HL-60/S4 treated with retinoic acid at 250 ng/mL for 4 days and 3 days (cell line): Measurements from ENCODE around the gene PNMA6E.
"Not testable (repeated sequence)": the region's sequence is repeated elsewhere in the genome, so short reads cannot be mapped to it uniquely, and the experiment has no call there.

Experiments used
- in situ Hi-C: fragments of 300-500 bp; cut with MboI; formaldehyde crosslinking; loops from 2 replicates; pipeline ENCODE4 v1.7.0; 2022; ENCODE audit warnings: low sequenced_read_pairs

Gene PNMA6E

DNA sequence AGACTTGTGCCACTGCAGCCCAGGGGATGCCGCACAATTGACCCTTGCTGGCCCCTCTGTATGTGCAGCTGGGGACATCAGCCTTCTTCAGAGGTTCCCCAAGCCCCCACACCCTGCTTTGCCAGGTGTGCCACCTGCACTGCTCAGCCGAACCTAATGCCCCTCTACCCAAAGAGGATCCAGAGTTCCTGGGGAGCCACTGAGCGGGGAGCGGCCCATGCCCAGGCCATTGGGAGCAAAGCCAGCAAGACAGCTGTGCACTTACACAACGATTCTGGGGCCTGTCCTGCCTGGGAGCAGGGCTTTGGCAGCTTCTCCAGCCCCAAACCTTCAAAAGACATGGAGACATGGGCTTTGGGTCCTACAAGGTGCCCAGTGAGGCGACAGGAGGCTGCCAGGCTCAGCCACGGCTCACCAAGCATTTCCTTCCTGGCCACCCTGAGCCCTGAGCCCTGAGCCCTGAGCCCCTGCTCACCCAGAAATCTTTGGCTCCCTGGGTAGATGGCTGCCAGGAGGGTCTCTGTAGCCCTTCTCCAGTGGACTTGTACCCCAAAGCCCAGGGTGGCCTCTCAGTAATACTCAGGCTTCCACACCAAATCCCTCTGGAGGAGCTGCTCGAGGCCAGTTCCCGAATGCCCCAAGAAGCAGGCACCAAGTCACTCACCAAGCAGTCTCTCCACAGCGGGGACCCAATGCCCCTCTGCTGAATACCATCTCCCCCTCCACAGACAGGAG is 13.0 kb downstream of the PNMA6E start:
- in situ Hi-C loops, result no loop called here

DNA sequence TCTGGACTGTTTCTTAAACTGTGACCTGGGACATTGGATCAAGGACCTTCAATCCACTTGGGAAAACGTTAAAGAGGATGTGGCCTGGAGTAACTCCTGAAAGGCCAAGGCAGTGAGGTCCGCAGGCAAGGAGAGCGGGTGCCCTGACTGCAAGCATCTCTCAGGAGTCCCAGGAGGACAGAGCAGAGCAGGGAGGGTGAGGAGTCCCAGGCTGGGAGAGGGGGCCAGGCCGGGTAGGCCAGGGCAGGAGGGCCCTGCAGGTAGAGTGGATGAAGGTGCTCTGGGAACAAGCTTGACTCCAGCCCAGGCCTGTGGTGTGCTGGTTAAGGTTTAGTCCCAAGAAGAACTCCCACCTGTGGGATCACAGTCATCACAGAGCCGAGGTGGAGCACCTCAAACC is 13.8 kb downstream of the PNMA6E start:
- in situ Hi-C loops, result no loop called here

DNA sequence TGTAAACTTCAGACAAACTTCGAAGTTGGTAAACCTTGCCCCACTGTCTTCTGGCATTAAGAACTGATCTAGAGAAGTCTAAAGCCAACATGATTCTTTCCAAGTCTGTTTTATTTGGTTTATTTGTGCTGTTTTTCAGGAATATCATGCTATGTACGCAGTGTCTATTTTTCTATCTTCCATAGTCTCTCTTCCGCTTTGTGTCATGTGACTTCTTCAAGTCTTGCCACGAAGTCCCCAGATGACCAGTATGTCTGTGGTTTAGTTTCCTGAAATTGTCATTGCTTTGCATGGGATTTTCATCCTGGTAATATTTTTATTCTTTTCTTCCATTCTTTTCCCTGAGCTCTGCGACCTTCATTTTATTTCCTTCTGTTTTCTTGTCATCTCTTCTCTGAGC is 15.1 kb downstream of the PNMA6E start:
- in situ Hi-C loops, result no loop called here

DNA sequence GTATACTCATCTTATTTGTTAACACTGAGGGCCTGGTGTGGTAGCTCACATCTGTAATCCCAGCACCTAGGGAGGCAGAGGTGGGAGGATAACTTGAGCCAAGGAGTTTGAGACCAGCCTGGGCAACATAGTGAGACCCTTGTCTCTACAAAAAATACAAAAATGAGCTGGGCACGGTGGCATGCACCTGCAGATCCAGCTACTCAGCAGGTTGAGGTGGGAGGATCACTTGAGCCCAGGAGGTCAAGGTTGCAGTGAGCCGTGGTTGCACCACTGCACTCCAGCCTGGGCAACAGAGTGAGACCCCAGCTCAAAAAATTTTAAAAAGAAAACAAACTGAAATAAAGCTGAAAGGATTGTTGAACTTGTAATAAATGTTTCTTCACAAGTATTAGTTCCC is 16.2 kb downstream of the PNMA6E start:
- in situ Hi-C loops, result not testable (repeated sequence)

DNA sequence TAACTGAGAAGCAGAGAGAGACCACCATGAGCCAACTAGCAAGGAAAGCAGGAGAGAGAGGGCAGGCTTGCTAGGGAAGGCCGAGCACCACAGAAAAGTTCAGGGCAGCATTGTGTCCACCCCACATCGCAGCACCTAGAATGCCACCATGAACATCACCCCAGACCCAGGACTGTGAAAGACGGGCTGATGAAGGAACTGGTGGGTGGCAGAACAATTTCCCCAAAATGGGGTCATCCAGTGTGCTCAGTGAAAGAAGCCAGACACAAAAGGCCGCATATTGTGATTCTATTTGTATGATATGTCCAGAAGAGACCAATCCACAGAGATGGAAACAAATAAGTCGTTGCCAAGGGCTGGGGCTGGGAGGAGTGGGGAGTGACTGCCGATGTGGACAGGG is 16.8 kb downstream of the PNMA6E start:
- in situ Hi-C loops, result no loop called here

DNA sequence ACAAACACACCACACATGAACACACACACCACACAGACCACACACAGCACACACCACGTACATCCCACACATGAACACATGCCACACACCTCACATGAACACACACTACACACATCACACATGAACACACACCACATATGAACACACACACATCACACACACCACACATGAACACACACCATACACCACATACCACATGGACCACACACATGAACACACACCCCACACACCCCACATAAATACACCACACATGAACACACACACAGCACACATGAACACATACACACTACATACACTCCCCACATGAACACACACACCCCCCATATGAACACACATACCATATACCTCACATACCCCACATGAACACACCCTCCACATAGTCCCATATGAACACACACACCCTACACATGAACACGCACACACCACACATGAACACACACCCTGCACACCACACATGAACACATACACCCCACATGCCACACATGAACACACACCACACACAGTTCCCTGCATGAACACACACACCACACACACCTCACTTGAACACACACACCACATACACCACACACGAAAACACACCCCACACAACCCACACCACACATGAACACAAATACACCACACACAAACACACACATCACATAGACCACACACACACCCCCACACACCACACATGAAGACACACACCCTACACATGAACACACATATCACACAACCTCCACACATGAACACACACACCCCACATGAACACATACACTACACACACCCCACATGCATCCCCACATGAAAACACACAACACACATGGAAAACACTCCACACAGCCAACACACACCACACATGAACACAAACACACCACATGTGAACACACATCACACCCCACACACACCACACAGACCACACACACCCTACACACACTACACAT is 18.3 kb downstream of the PNMA6E start:
- in situ Hi-C loops, result no loop called here

DNA sequence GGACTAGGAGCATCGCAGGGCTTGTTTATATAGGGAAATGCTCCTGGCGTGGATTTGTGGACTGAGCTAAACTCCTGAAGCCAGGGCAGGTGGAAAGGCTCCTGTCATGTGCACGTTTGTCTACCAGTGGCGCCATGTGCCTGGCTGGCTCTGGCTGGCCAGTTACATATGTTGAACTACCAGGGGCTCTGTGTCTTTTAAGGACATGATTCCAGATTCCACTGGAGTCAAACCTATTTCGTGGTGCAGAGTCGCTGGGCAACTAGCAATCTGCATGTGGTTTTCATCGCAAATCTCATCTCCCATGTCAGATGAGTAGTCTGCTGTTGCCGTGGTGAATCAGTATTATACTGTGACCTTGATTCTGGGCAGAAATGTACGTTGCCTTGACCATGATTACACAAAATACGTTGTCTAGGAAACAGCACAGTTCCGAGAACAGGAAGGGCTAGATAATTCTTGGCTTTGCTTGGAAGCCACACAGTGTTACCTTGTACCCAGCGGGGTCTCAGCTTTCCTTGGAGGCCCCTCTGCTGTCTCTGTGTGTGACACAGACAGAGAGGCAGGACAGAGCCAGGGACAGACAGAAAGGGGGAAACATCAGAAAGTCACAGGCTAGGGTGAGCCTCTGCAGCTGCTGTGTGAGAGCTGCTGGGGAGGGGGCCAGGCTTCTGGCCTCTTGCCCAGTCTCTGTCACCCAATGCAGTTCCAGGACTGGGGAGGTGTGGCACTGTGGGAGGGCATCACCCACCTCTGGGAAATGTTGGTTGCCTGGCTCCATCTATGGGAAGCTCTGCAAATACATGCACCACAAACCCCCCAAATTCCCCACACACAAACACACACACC is 19.2 kb downstream of the PNMA6E start:
- in situ Hi-C loops, result no loop called here

DNA sequence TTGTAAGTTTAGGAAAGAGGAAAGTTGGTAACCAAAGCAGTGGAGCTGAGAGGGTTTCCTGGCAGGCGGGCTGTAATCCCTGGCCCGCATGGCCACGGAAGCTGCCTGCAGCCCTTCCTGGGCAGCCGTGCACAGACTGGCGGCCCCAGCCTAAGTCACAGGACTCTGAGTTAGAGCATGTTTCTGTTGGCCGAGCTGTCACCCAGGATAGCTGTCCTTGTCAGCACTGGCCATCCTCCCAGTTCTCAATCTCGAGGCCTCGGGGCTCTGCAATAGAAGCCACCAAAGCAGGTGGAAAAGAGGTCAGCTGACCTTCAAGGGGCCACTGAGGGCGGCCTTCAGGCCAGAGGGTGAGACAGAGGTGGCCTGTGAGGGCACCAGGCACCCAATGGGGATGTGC is 20.5 kb downstream of the PNMA6E start:
- in situ Hi-C loops, result no loop called here

DNA sequence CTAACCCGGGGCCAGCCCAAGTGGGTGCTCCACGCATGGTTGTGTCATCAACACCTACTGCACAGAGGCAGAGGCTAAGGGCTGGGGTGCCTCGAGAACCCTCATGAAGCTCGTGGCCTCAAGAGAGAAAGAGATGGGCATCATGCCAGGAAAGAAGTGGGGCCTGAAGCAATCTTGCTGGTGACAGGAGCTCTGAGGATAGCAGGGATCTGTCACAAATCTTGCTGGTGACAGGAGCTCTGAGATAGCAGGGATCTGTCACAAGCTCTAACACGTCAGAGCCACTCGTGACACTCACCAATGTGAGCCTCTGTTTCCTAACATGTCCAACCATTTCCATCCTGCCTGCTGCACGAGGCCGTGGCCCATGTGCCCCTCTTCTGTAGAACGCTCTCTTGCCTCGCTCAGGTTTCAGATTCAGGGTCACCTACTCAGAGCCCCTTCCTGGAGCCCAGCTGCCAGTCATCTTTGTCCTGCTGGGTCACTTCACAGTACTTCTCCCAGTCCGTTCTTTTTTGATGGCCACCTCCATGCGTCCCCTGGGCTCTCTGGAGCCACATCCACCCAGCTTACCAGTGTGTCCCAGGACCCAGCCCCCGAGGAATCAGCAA is 21.1 kb downstream of the PNMA6E start:
- in situ Hi-C loops, result no loop called here

DNA sequence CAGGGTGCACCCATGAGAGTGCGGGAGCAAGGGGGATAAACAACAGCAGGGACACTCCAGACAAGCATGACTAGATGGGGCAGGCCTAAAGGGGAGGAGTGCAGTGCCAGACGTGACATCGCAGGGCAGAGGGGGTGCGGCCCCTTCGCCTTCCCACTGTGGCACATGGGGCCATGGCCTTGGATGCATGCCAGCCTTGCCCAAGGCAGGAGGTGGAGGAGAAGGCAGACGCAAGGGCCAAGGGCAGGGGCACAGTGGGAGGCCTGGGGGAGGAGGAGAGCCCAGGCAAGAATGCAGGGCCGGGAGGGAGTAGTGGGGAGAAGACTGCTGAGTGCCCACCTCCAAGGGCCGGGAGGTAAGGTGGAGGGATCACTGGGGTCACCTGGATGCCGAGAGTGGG is 21.6 kb downstream of the PNMA6E start:
- in situ Hi-C loops, result no loop called here

DNA sequence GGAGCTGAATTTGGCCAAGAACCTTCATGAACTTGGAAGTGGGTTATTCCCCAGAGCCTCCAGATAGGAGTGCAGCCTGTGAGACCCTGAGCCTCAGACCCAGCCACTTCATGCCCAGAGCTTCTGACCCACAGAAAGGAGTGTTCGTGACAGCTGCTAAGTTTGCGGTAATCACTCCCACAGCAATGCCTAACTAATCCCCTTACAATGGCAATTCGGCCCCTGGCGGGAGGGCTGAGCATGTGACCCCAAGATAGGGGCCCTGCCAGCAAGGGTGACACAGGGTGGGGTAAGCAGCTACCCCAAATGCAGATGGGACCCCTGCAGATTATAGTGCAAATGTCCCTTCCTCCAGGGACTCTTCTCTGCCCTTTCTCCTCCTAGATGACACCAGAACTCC is 22.5 kb downstream of the PNMA6E start:
- in situ Hi-C loops, result no loop called here

DNA sequence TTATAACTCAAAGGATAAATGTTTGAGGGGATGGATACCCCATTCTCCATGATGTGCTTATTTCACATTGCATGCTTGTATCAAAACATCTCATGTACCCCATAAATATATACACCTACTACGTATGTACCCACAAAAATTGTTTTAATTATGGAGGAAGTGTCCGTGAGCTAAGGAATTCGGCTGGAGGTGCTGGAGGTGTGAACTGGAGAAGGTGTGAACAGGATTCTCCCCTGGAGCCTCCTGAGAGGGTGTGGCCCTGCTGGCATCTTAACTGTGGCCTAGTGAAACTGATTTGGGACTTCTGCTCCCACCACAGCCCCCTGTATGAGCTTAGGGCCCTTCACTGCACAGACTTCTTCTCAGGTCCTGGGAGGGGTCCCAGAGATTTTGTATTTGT is 23.4 kb downstream of the PNMA6E start:
- in situ Hi-C loops, result no loop called here

DNA sequence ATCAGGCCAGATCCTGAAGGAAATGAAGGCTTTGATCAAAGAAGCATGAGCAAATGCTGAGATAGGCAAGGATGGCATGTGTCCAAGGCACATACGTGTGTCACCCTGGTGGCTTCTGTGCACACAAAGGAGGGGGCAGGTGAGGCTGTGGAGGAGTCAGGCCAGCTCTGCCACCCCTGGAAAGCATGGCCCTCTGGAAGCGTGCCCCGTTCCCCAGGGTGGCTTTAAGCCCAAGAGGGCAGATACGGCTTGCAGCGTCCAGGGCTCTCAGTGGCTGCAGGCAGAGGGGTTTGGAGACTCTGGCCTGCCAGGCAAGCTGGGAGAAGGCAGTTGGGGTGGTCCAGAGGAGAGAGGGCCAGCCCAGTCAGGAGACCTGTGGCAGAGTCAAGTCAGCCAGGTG is 25.6 kb downstream of the PNMA6E start:
- in situ Hi-C loops, result no loop called here

DNA sequence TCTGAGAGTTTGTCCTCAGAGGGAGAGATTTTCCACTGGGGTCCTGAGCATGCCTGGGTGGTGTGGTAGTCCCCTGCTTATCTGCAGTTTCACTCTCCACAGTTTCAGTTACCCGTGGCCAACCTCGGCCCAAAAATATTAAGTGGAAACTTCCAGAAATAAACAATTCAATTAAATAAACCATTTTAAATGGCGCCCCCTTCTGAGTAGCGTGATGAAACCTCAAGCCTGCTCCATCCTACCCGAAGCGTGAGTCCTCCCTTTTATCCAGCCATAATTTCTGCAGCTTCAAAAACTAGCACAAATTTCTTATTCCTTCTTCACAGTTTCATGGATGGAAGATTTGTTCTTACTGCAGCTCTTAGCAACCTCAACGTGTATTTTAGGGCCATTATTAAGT is 26.7 kb downstream of the PNMA6E start:
- in situ Hi-C loops, result no loop called here

DNA sequence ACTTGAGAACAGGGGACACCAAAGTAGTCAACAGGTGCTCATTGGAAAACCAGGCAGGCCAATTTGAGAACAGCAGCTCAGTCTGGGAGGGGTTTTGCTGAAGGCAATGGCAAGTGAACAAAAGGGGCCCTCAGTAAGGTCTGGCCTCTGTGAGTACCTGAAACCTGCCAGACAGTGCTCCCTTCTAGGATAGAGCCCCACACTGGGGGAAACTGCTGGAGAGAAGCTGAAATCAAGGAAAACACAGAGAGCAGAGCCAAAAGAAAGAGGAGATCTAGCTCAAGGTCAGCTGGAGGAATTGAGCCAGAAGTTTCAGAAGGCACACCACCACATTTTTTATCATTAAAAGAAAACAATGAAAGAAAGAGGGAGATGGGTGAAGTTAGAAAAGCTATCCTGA is 28.2 kb downstream of the PNMA6E start:
- in situ Hi-C loops, result no loop called here

DNA sequence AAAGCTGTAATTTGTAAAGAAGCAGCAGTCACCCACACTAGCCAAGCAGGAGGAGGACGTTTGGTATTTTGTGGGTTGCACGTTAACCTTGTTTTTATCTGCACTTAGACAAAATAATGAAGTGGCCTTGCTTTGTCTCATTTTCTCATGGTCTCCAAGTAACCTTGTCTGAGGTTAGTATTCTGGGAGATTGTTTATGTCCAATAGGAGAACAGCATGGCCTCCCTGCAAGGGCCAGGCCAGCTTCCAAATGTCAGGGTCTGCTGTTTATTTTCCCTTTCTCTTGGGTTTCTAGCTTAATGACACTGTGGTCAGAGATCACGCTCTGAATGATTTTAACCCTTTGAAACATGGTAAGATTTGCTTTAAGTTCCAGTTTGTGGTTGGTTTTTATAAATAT is 29.9 kb downstream of the PNMA6E start:
- in situ Hi-C loops, result no loop called here

DNA sequence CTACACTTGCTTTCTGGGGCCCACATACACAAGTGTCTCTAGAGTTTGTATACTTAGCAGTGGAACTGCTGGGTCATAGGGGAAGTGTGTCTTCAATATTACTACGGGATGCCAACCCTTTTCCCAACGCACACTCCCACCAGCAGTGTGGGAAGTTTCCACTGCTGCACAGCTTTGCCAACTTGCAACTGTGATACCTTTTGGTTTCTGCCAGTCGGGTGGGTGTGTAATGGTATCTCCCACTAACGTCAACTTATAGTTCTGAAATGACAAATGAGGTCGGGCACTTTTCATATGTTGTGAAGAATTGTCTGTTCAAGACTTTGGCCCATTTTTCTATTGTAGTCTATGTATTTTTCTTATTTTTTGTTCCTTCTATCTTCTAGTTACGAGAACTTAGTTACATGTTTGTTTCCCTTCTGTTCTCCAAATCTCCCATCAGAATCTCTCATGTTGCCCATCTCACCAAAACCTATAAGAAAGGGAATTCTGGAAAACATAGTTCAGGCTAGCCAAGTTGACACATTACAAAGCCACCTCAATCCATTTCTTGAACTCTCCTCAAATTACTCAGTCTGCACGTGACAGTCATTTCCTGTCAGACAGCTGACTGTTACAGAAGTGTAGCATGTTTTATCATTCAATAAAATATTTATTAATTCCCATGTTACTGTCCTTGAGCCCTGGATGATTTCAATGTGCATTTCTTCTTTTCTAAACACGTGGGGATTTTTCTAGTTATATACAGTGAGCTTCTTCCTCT is 30.7 kb downstream of the PNMA6E start:
- in situ Hi-C loops, result no loop called here

DNA sequence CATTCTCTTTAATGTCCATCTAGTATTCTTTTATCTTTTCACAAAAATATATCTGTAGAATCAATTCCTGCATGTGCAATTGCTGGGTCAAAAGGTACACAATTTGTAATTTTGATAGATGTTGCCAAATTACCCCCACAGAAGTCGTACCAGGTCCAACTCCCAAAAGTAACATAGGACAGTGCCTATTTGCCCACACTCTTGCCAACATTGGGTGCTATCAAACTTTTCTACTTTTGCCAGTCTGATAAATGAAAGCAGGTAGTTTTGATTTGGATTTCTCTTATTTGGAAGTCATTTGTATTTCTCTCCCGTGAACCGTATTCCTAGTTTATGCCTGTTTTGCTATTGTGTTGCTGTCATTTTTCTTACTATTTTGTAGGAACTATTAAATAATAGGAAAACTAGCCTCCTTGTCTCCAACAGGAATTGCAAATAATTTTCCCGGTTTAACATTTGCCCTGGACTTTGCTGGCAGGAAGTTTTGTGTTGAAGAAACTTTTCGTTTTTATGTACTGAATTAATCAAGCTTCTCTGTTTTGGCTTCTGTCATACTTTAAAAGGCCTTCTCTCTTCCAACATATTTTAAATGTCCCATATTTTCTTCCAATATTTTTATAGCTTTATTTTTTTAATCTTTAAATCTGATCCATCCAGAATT is 34.1 kb downstream of the PNMA6E start:
- in situ Hi-C loops, result no loop called here

DNA sequence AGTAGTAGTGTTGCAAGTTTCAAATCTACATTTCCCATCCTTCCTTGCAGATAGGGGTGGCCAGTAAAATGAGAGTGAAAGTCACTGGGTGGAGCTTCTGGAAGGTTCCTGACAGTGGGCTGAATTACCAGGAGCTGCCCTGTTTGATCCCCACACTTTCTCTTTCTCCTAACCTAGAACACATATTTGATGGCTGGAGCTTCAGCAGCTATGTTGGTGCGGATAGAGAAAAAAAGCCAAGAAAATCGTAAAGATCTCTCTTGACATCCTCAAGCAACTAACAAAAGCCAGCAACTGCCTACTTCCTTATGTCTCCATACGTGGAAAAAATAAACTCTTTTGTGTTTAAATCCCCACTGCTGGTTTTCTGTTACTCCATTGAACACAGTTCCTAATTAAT is 35.0 kb downstream of the PNMA6E start:
- in situ Hi-C loops, result no loop called here

DNA sequence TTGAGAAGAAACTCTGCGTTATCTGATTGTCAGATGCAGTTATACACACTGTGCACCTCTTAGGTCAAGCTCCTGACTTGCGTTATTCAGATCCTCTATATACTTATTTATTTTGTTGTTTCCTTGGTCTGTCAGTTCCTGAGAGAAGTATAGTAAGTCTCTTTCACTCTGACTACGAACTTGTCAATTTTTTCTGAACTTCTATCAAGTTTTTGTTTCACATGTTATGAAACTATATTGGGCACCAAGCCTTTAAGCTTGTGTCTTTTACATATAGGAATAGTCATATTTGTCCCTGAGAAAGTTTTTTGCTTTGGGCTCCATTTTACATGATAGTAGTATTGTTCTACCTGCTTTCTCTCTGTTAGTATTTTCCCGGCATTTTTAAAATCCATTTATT is 35.5 kb downstream of the PNMA6E start:
- in situ Hi-C loops, result no loop called here
